ENCODE measurements around the gene DIS3L2.

Gene DIS3L2

DNA sequence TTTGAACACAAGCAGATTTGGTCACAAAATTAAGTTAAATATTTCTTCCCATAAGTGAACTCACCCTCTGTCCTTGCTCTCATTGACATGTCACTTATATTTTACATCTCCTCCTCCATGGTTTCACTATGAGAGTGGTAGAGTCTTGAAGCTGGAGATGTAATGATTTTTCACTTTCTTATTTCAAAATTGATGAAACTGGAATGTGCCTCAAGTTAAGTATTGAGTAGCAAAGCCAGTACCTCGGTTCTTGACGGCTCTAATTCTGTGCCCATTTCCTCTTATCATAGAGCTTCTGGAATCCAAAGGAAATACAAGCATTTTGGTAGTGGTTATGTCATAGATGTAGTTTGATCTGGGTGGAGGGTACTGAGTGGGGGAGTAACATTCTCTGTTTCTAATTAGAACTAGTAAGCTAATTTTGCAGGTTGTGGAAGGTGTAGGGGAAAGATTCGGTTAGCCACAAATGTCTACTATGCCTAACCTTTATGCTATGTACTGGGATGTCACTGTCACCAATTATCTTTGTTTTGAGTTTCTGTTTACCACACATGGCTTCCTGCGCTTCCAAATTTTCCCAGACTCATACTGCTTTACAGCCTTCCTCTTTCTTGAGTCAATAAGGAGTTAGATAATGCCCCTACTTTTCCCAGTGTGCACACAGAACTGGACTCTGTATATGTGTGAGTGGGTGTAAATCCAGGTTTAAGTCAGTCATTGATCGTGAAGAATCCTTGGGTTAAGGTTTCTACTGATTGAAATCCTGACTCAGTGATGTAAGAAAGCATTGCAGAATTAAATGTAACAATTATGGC is 96.8 kb downstream of the DIS3L2 start:
- Mint-ChIP-seq H3K4me3 (no peak overlapping the region), H3K36me3 (ENCODE audit: low read depth) (no peaks in the 10 kb centered on the region), H3K27me3 (no peaks in the 10 kb centered on the region), H3K27ac (no peak overlapping the region), H3K9me3 (no peaks in the 10 kb centered on the region), H3K4me1 (ENCODE audit: low read depth) (peaks cover 6% of the 10 kb centered on the region)
- intact Hi-C loops (cut with micrococcal nuclease) = no loop called here

DNA sequence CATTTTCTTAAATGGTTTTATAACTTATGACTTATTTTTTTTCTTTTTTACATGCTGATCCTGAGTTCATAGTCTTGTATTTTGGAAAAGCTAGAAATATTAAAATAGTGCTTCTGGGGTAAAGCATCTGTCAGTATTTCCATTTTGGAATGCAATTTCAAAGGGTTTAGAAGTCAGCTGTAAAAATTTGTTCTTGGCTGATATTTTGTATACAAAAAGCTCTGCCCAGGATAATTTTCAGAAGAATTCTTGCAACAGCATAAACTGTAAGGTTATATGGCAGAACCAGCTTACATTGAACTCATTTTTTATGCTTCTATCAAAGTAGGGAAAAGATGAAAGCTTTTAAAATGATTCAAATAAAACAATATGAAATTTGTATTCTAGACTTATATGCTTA is 97.4 kb downstream of the DIS3L2 start:
- Mint-ChIP-seq H3K4me3 (no peak overlapping the region), H3K9me3 (no peaks in the 10 kb centered on the region), H3K27me3 (no peaks in the 10 kb centered on the region), H3K4me1 (ENCODE audit: low read depth) (peaks cover 6% of the 10 kb centered on the region), H3K36me3 (ENCODE audit: low read depth) (no peaks in the 10 kb centered on the region), H3K27ac (no peak overlapping the region)
- intact Hi-C loops (cut with micrococcal nuclease) = no loop called here

DNA sequence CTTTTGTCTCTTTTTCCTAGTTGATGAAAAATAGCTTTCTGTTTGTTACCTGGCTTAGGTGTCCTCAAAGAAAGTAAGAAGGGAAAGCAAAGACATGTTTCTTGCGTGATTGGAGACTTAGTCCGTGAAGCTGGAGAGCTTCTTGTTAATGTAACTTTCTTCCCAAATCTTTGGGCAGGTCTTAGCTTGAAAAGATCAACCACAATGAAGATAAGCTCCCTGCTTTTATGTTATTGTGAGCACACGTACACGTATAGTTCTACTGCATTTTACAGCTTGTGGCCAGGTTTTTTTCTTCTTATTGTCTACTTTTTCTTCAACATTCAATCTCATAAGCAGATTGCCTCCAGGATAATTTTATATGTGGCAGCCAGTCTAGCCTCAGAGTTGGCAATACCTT is 99.8 kb downstream of the DIS3L2 start:
- Mint-ChIP-seq H3K27me3 (no peaks in the 10 kb centered on the region), H3K4me1 (ENCODE audit: low read depth) (peaks cover 6% of the 10 kb centered on the region), H3K27ac (no peak overlapping the region)

DNA sequence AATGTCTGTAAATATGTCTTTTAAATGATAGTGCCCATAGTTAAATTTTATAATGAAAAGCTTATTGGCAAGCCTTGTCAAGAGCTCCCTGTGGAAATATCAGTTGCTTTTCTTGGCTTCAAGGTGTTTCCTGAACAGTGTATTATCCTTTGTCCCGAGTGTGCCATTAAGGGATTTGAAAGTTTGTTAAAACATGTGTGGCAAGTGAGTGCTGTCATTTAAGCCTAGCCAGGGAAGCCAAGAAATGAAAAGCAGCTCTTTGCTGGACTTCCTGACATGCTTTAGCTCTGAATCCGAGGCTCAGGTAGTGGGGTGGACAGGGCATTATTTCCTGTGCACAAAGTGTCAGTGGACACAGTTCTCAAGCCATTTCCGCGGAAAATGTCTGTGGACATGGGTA is 111.5 kb downstream of the DIS3L2 start:
- intact Hi-C loops (cut with micrococcal nuclease) = no loop called here
- Mint-ChIP-seq H3K9me3 (no peaks in the 10 kb centered on the region), H3K36me3 (ENCODE audit: low read depth) (no peaks in the 10 kb centered on the region), H3K27me3 (no peaks in the 10 kb centered on the region), H3K4me1 (ENCODE audit: low read depth) (peaks cover 14% of the 10 kb centered on the region), H3K27ac (no peak overlapping the region), H3K4me3 (no peak overlapping the region)

More for the DNA sequence above, 99.8 kb downstream of the DIS3L2 start:
- H3K4me3 Mint-ChIP-seq = no peak overlapping the region
- intact Hi-C loops (cut with micrococcal nuclease) = no loop called here
- H3K36me3 Mint-ChIP-seq (ENCODE audit: low read depth) = no peaks in the 10 kb centered on the region
- H3K9me3 Mint-ChIP-seq = no peaks in the 10 kb centered on the region

DNA sequence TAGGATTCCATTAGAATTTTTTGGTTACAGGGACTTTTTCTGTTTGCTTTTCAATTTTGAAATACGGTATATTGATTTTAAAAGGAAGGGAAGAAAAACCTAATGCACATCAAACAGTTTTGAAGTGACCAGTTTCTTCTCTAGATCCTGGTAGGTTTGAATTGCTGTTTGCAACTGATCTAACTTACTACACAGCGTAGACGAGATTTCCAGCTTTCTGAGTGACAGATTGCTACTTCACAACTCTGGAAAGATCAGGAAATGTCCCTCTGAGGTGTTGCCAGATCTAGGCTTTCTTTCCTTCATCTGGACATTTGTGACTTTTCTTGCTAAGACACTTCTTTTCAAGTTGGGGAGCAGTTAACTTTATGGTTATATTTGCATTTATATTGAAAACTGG is 112.2 kb downstream of the DIS3L2 start:
- Mint-ChIP-seq H3K27ac (no peak overlapping the region), H3K9me3 (no peaks in the 10 kb centered on the region), H3K4me1 (ENCODE audit: low read depth) (peaks cover 14% of the 10 kb centered on the region), H3K4me3 (no peak overlapping the region), H3K36me3 (ENCODE audit: low read depth) (no peaks in the 10 kb centered on the region), H3K27me3 (no peaks in the 10 kb centered on the region)
- intact Hi-C loops (cut with micrococcal nuclease) = no loop called here

DNA sequence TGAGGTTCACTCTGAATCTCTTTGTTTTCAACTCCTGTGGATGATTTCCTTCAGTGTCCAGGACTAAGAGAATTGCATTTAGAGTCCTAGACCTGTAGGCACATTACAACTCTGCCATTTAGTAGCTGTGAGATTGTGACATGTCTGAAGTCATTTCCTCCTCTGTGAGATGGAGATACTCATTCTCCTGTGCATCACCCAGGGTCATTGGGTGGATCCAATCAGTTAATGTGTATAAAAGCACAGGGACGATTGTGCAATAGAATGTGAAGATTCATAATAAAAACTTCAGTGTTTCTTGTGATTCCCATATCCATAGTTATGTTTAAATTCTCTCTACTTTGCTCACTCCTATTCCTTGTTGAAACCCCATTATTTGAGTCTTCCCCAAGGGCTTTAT is 113.6 kb downstream of the DIS3L2 start:
- Mint-ChIP-seq H3K4me3 (no peak overlapping the region), H3K9me3 (no peaks in the 10 kb centered on the region), H3K27me3 (no peaks in the 10 kb centered on the region), H3K4me1 (ENCODE audit: low read depth) (peaks cover 14% of the 10 kb centered on the region), H3K27ac (no peak overlapping the region), H3K36me3 (ENCODE audit: low read depth) (no peaks in the 10 kb centered on the region)
- intact Hi-C loops (cut with micrococcal nuclease) = no loop called here

DNA sequence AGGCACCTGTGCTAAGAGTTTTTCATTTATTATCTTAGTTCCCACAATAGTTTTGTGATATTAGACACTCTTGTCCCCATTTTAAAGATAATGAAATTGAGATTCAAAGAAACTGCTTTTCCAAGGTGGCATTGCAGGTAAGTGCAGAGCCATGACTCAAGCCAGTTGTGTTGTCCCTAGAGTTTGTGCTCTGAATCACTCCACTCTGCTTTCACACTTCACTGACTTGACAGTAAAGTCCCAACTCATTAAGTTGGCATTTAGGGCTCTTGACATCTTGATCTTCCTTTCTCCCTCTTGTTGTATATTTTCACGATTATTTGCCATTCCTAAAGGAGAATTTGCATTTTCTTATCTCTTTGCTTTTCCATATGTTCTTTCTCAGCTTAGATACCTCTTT is 114.3 kb downstream of the DIS3L2 start:
- Mint-ChIP-seq H3K4me3 (no peak overlapping the region), H3K9me3 (no peaks in the 10 kb centered on the region), H3K36me3 (ENCODE audit: low read depth) (no peaks in the 10 kb centered on the region), H3K4me1 (ENCODE audit: low read depth) (peaks cover 14% of the 10 kb centered on the region), H3K27ac (no peak overlapping the region), H3K27me3 (no peaks in the 10 kb centered on the region)
- intact Hi-C loops (cut with micrococcal nuclease) = no loop called here

DNA sequence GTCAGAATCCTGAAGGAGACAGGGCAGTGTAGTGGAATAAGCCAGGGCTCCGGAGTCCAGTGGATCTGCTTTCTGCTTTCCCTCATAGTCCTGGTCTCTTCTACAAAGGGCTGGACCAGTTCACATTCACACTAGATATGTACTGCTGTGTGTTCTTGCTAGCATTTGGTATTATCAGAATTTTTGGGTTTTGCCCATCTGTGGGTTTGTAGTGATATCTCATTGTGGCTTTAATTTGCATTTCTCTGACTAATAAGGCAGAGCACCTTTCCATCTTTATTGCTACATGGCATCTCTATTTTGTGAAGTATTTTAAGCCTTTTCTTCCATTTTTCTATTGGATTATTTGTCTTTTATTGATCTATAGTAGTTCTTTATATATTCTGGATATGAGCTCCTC is 114.8 kb downstream of the DIS3L2 start:
- H3K9me3 Mint-ChIP-seq = no peaks in the 10 kb centered on the region
- intact Hi-C loops (cut with micrococcal nuclease) = no loop called here

DNA sequence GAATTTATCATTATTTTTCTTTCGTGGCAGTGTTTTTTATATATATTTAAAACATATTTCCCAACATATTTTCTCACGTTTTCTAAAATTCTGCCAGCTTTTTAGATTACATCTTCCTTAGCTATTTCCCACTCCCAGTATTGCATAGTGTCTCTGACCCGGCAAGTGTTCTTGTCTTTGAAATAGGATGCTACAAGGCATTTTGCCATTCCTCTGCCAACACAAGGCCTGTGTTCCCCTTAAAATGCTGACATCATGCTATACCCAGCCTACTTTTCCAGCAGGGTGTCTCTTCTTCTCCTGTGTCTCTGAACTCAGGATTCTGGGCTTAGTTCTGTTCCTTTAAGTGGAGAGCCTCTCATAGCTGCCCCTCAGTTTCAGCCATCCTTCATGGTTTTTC is 115.2 kb downstream of the DIS3L2 start:
- Mint-ChIP-seq H3K4me1 (ENCODE audit: low read depth) (peaks cover 14% of the 10 kb centered on the region), H3K27ac (no peak overlapping the region), H3K27me3 (no peaks in the 10 kb centered on the region), H3K4me3 (no peak overlapping the region), H3K9me3 (no peaks in the 10 kb centered on the region), H3K36me3 (ENCODE audit: low read depth) (no peaks in the 10 kb centered on the region)
- intact Hi-C loops (cut with micrococcal nuclease) = no loop called here

More for the DNA sequence above, 114.8 kb downstream of the DIS3L2 start:
- peaks cover 14% of the 10 kb centered on the region for H3K4me1 Mint-ChIP-seq (ENCODE audit: low read depth)
- no peaks in the 10 kb centered on the region for H3K27me3 Mint-ChIP-seq
- no peaks in the 10 kb centered on the region for H3K36me3 Mint-ChIP-seq (ENCODE audit: low read depth)
- H3K4me3 Mint-ChIP-seq = no peak overlapping the region
- no peak overlapping the region for H3K27ac Mint-ChIP-seq

DNA sequence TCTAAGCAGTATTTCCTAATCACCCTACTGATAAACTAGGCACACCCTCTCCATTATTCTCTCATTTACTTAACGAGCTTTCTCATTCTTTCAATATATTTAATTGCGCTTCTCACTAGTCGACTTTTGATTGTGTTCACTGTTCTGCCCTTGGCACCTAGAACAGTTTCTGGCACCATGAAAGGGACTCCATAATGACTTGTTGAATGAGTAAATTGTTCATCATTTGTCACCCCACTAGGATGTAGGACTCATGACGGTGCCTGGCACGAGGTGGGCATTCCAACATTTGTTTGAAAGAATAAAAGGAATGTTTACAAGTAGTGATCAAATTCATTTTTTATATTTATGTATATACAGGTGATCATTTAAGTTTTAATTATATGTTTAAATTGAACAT is 123.7 kb downstream of the DIS3L2 start:
- Mint-ChIP-seq H3K27me3 (no peaks in the 10 kb centered on the region), H3K36me3 (ENCODE audit: low read depth) (peaks cover 27% of the 10 kb centered on the region), H3K4me1 (ENCODE audit: low read depth) (no peaks in the 10 kb centered on the region), H3K27ac (no peak overlapping the region), H3K9me3 (peaks cover 10% of the 10 kb centered on the region), H3K4me3 (no peak overlapping the region)
- intact Hi-C loops (cut with micrococcal nuclease) = no loop called here

DNA sequence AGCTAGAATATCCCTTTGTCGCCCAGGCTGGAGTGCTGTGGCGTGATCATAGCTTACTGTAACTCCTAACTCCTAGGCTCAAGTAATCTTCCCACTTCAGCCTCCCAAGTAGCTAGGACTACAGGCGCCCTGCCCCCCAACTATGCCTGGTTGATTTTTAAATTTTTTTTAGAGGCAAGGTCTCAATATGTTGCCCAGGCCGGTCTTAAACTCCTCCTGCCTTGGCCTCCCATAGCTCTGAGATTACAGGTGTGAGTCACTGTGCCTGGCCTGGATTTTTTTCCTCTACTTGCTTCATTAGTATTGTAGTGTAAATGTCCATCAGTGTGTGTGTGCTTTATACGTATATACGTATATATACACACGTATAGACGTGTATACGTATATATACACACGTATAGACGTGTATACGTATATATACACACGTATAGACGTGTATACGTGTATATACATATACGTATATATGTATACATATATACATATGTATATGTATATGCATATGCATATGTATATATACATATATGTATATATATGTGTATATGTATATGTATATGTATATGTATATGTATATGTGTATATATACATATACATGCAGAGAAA is 124.4 kb downstream of the DIS3L2 start:
- intact Hi-C loops (cut with micrococcal nuclease) = no loop called here
- Mint-ChIP-seq H3K36me3 (ENCODE audit: low read depth) (peaks cover 30% of the 10 kb centered on the region), H3K4me1 (ENCODE audit: low read depth) (no peaks in the 10 kb centered on the region), H3K27ac (no peak overlapping the region), H3K9me3 (peaks cover 10% of the 10 kb centered on the region), H3K4me3 (no peak overlapping the region), H3K27me3 (no peaks in the 10 kb centered on the region)

DNA sequence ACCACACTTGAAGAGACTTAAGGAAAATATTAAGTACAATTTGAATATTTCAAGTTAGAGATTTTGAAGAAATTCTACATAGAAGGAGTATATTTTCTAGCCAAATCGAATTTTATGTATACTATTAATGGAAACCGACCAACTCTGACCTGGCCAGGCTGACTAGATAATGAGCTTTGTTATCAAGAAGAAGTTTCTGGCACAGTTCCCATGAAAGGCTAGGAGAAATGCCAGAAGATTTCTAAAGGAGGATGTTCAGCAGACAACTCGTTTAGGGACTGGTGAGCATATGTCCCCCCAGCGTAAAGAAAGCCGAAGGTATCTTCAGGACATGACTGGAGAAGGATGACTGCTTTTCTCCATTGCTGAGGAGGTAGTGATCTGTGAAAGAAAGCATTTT is 127.3 kb downstream of the DIS3L2 start:
- intact Hi-C loops (cut with micrococcal nuclease) = no loop called here
- Mint-ChIP-seq H3K4me1 (ENCODE audit: low read depth) (no peaks in the 10 kb centered on the region), H3K4me3 (no peak overlapping the region), H3K27ac (no peak overlapping the region), H3K36me3 (ENCODE audit: low read depth) (peaks cover 32% of the 10 kb centered on the region), H3K9me3 (no peaks in the 10 kb centered on the region), H3K27me3 (no peaks in the 10 kb centered on the region)

DNA sequence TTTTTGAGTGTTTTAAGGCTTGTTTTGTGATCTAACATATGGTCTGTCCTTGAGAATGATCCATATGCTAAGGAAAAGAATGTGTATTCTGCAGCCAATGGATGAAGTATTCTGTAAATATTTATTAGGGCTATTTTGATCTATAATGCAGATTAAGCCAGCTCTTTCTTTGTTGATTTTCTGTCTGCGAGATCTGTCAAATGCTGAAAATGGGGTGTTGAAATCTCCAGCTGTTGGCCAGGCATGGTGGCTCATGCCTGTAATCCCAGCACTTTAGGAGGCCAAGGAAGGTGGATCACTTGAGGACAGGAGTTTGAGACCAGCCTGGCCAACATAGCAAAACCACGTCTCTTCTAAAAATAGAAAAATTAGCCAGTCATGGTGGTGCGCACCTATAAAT is 132.7 kb downstream of the DIS3L2 start:
- Mint-ChIP-seq H3K36me3 (ENCODE audit: low read depth) (peaks cover 52% of the 10 kb centered on the region), H3K4me1 (ENCODE audit: low read depth) (no peaks in the 10 kb centered on the region), H3K27ac (no peak overlapping the region), H3K27me3 (no peaks in the 10 kb centered on the region), H3K4me3 (no peak overlapping the region), H3K9me3 (peaks cover 33% of the 10 kb centered on the region)
- intact Hi-C loops (cut with micrococcal nuclease) = no loop called here

DNA sequence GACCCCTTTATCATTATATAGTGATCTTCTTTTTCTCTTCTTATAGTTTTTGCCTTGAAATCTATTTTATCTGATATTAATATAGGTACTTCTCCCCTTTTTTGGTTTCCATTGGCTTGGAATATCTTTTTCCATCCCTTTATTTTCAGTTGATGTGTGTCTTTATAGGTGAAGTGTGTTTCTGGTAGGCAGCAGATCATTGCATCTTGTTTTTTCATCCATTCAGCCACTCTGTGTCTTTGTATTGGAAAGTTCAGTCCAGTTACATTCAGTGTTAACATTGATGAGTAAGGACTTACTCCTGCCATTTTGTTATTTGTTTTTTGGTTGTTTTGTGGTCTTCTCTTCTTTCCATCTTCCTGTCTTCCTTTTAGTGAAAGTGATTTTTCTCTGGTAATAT is 133.4 kb downstream of the DIS3L2 start:
- Mint-ChIP-seq H3K27ac (no peak overlapping the region), H3K4me1 (ENCODE audit: low read depth) (no peaks in the 10 kb centered on the region), H3K4me3 (no peak overlapping the region), H3K36me3 (ENCODE audit: low read depth) (peaks cover 45% of the 10 kb centered on the region), H3K9me3 (peaks cover 33% of the 10 kb centered on the region), H3K27me3 (no peaks in the 10 kb centered on the region)
- intact Hi-C loops (cut with micrococcal nuclease) = no loop called here

DNA sequence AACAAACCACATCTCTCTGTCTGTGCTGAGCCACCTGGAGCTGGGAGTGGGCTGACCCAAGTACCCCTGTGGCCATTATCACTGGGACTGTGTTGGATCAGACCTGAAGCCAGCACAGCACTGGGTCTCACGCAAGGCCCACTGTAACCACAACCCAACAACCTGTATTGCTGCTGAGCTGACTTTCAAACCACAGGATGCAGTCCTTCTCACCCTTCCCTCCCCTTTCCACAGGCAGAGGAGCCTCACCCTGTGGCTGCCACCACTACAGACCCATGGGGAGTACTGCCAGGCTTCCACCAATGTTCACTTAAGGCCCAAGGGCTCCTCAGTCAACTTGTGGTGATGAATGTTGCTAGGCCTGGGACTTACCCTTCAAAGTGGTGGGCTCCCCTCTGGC is 135.7 kb downstream of the DIS3L2 start:
- peaks cover 32% of the 10 kb centered on the region for H3K36me3 Mint-ChIP-seq (ENCODE audit: low read depth)
- no peaks in the 10 kb centered on the region for H3K27me3 Mint-ChIP-seq
- no peak overlapping the region for H3K27ac Mint-ChIP-seq
- no peak overlapping the region for H3K4me3 Mint-ChIP-seq
- peaks cover 33% of the 10 kb centered on the region for H3K9me3 Mint-ChIP-seq
- peaks cover 4% of the 10 kb centered on the region for H3K4me1 Mint-ChIP-seq (ENCODE audit: low read depth)
- intact Hi-C loops (cut with micrococcal nuclease) = no loop called here
